C4-2B (cell line): ENCODE data around the gene RFTN1.

Experiments used
- ZFX ChIP-seq: fragments of 450-650 bp; IDR thresholded peaks from 2 replicates; pipeline ENCODE4 v1.6.1; 2017
- TF ChIP-seq, protein P1 (sequence below): fragments of 450-650 bp; conservative IDR thresholded peaks from 2 replicates; pipeline ENCODE4 v1.5.1; 2017; ENCODE audit warnings: mild to moderate bottlenecking

DNA sequence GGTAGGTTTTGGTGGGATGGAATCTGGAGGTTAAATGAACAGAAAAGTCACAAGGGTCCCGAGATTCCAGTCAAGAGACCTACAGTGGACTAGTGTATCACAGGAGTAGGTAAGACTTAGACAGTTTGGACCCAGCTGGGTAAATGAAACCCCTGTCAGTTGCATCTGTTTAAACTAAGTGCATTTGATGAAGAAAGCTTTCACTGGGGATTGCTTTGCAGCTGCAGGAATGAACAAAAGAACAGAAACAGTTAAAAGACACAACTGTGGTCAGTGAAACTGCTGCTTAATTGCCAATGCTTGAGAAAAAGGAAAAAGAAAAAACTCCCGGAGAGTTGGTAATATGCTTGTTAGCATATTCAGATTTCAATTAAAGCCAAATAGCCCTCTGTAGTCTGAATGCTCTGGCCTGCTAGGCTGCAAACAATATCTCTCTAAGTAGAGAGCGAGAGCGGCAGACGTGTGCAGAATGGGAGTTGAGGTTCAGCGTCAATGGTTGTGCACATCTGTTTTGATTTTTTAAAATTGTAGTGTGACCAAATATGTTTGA lies 211.3 kb downstream of the RFTN1 start:
- TF ChIP-seq, protein P1, sequence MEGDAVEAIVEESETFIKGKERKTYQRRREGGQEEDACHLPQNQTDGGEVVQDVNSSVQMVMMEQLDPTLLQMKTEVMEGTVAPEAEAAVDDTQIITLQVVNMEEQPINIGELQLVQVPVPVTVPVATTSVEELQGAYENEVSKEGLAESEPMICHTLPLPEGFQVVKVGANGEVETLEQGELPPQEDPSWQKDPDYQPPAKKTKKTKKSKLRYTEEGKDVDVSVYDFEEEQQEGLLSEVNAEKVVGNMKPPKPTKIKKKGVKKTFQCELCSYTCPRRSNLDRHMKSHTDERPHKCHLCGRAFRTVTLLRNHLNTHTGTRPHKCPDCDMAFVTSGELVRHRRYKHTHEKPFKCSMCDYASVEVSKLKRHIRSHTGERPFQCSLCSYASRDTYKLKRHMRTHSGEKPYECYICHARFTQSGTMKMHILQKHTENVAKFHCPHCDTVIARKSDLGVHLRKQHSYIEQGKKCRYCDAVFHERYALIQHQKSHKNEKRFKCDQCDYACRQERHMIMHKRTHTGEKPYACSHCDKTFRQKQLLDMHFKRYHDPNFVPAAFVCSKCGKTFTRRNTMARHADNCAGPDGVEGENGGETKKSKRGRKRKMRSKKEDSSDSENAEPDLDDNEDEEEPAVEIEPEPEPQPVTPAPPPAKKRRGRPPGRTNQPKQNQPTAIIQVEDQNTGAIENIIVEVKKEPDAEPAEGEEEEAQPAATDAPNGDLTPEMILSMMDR = no peak
- no peak for TF ChIP-seq ZFX
